Activated naive CD8-positive, alpha-beta T cell (primary cell): Measurements from ENCODE around the gene NAA10.

Experiments
- H3K27ac Mint-ChIP-seq: one replicate; pipeline ENCODE4 v1.8.0; 2021; ENCODE audit warnings: mixed read lengths
- H3K27me3 Mint-ChIP-seq: one replicate; pipeline ENCODE4 v1.8.0; 2021; ENCODE audit warnings: mixed read lengths
- H3K36me3 Mint-ChIP-seq: one replicate; pipeline ENCODE4 v1.8.0; 2021; ENCODE audit warnings: mixed read lengths
- H3K4me1 Mint-ChIP-seq: one replicate; pipeline ENCODE4 v1.8.0; 2021; ENCODE audit warnings: low read depth, mixed read lengths
- H3K4me3 Mint-ChIP-seq: one replicate; pipeline ENCODE4 v1.8.0; 2021; ENCODE audit warnings: mild to moderate bottlenecking, mixed read lengths
- H3K9me3 Mint-ChIP-seq: one replicate; pipeline ENCODE4 v1.8.0; 2021; ENCODE audit warnings: low read depth, mixed read lengths

The NAA10 gene

GRCh38 chrX:153957224-153957623 lies 22.4 kb upstream of the NAA10 start:
- no peaks in the 10 kb centered on the region for H3K27me3 Mint-ChIP-seq
- H3K27ac Mint-ChIP-seq = no peak overlapping the region
- H3K4me1 Mint-ChIP-seq = peaks cover 3% of the 10 kb centered on the region
- H3K9me3 Mint-ChIP-seq = no peaks in the 10 kb centered on the region
- no peaks in the 10 kb centered on the region for H3K36me3 Mint-ChIP-seq
- no peak overlapping the region for H3K4me3 Mint-ChIP-seq

GRCh38 chrX:153956044-153956907 lies 21.4 kb upstream of the NAA10 start:
- no peaks in the 10 kb centered on the region for H3K9me3 Mint-ChIP-seq
- peak overlapping the region; percentile 5 for H3K27ac Mint-ChIP-seq
- peaks cover 3% of the 10 kb centered on the region for H3K4me1 Mint-ChIP-seq
- no peaks in the 10 kb centered on the region for H3K36me3 Mint-ChIP-seq
- no peak overlapping the region for H3K4me3 Mint-ChIP-seq
- H3K27me3 Mint-ChIP-seq = no peaks in the 10 kb centered on the region

- H3K4me1 Mint-ChIP-seq = peaks cover 3% of the 10 kb centered on the region
- no peak overlapping the region for H3K27ac Mint-ChIP-seq
- no peaks in the 10 kb centered on the region for H3K9me3 Mint-ChIP-seq
- no peaks in the 10 kb centered on the region for H3K36me3 Mint-ChIP-seq
- no peak overlapping the region for H3K4me3 Mint-ChIP-seq
- no peaks in the 10 kb centered on the region for H3K27me3 Mint-ChIP-seq
Measured at GRCh38 chrX:153955228-153955732, 20.4 kb upstream of the NAA10 start.

- H3K4me1 Mint-ChIP-seq = peaks cover 3% of the 10 kb centered on the region
- no peaks in the 10 kb centered on the region for H3K36me3 Mint-ChIP-seq
- H3K9me3 Mint-ChIP-seq = no peaks in the 10 kb centered on the region
- no peak overlapping the region for H3K4me3 Mint-ChIP-seq
- no peak overlapping the region for H3K27ac Mint-ChIP-seq
- no peaks in the 10 kb centered on the region for H3K27me3 Mint-ChIP-seq
Measured at GRCh38 chrX:153954558-153955227, 19.9 kb upstream of the NAA10 start.

- Mint-ChIP-seq H3K27ac (no peak overlapping the region), H3K27me3 (no peaks in the 10 kb centered on the region), H3K9me3 (no peaks in the 10 kb centered on the region), H3K4me1 (peaks cover 6% of the 10 kb centered on the region), H3K4me3 (no peak overlapping the region), H3K36me3 (no peaks in the 10 kb centered on the region)
Measured at GRCh38 chrX:153953892-153954557, 19.2 kb upstream of the NAA10 start.

GRCh38 chrX:153953342-153953830 lies 18.5 kb upstream of the NAA10 start:
- Mint-ChIP-seq H3K36me3 (no peaks in the 10 kb centered on the region), H3K4me3 (no peak overlapping the region), H3K27ac (no peak overlapping the region), H3K9me3 (no peaks in the 10 kb centered on the region), H3K4me1 (peaks cover 9% of the 10 kb centered on the region), H3K27me3 (no peaks in the 10 kb centered on the region)

GRCh38 chrX:153952373-153953026 lies 17.7 kb upstream of the NAA10 start:
- H3K27ac Mint-ChIP-seq = no peak overlapping the region

GRCh38 chrX:153951683-153952372 lies 17.0 kb upstream of the NAA10 start:
- H3K27me3 Mint-ChIP-seq = no peaks in the 10 kb centered on the region
- H3K4me1 Mint-ChIP-seq = peaks cover 17% of the 10 kb centered on the region
- no peaks in the 10 kb centered on the region for H3K36me3 Mint-ChIP-seq
- no peak overlapping the region for H3K27ac Mint-ChIP-seq
- H3K9me3 Mint-ChIP-seq = no peaks in the 10 kb centered on the region
- no peak overlapping the region for H3K4me3 Mint-ChIP-seq

More at GRCh38 chrX:153952373-153953026, 17.7 kb upstream of the NAA10 start:
- Mint-ChIP-seq H3K36me3 (no peaks in the 10 kb centered on the region), H3K4me3 (no peak overlapping the region), H3K27me3 (no peaks in the 10 kb centered on the region), H3K9me3 (no peaks in the 10 kb centered on the region), H3K4me1 (peaks cover 14% of the 10 kb centered on the region)

- Mint-ChIP-seq H3K4me3 (no peak overlapping the region), H3K36me3 (no peaks in the 10 kb centered on the region), H3K9me3 (no peaks in the 10 kb centered on the region), H3K27me3 (no peaks in the 10 kb centered on the region), H3K4me1 (peaks cover 17% of the 10 kb centered on the region), H3K27ac (no peak overlapping the region)
Measured at GRCh38 chrX:153950127-153950526, 15.3 kb upstream of the NAA10 start.

GRCh38 chrX:153948847-153949805 lies 14.3 kb upstream of the NAA10 start:
- no peaks in the 10 kb centered on the region for H3K9me3 Mint-ChIP-seq
- H3K36me3 Mint-ChIP-seq = no peaks in the 10 kb centered on the region
- H3K4me1 Mint-ChIP-seq = peaks cover 17% of the 10 kb centered on the region
- peak overlapping the region; percentile 27 for H3K4me3 Mint-ChIP-seq
- peak overlapping the region; percentile 76 for H3K27ac Mint-ChIP-seq
- H3K27me3 Mint-ChIP-seq = no peaks in the 10 kb centered on the region

GRCh38 chrX:153948002-153948466 lies 13.2 kb upstream of the NAA10 start:
- H3K9me3 Mint-ChIP-seq = no peaks in the 10 kb centered on the region
- H3K4me3 Mint-ChIP-seq = no peak overlapping the region
- peaks cover 18% of the 10 kb centered on the region for H3K4me1 Mint-ChIP-seq
- H3K36me3 Mint-ChIP-seq = no peaks in the 10 kb centered on the region
- H3K27ac Mint-ChIP-seq = peak overlapping the region; percentile 86
- H3K27me3 Mint-ChIP-seq = no peaks in the 10 kb centered on the region

- H3K27ac Mint-ChIP-seq = peak overlapping the region; percentile 86
- H3K36me3 Mint-ChIP-seq = no peaks in the 10 kb centered on the region
- H3K4me3 Mint-ChIP-seq = peak overlapping the region; percentile 24
- H3K4me1 Mint-ChIP-seq = peaks cover 18% of the 10 kb centered on the region
- no peaks in the 10 kb centered on the region for H3K9me3 Mint-ChIP-seq
- no peaks in the 10 kb centered on the region for H3K27me3 Mint-ChIP-seq
Measured at GRCh38 chrX:153947009-153947769, 12.4 kb upstream of the NAA10 start.
